ENCODE measurements around the gene ZNHIT6.
"Not testable (repeated sequence)": the region's sequence is repeated elsewhere in the genome, so short reads cannot be mapped to it uniquely, and the experiment has no call there.

Gene ZNHIT6, protein sequence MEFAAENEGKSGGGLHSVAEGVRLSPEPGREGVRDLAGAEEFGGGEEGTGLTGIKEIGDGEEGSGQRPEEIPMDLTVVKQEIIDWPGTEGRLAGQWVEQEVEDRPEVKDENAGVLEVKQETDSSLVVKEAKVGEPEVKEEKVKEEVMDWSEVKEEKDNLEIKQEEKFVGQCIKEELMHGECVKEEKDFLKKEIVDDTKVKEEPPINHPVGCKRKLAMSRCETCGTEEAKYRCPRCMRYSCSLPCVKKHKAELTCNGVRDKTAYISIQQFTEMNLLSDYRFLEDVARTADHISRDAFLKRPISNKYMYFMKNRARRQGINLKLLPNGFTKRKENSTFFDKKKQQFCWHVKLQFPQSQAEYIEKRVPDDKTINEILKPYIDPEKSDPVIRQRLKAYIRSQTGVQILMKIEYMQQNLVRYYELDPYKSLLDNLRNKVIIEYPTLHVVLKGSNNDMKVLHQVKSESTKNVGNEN

GRCh38 chr1:85707990-85708828 is at the start of gene ZNHIT6:
Gene ZNHIT6 (minus strand): TSS chr1:85708433. CDS start chr1:85708284, 149 bp downstream.
- peak; percentile 90 to 92 for DNase-seq

DNA sequence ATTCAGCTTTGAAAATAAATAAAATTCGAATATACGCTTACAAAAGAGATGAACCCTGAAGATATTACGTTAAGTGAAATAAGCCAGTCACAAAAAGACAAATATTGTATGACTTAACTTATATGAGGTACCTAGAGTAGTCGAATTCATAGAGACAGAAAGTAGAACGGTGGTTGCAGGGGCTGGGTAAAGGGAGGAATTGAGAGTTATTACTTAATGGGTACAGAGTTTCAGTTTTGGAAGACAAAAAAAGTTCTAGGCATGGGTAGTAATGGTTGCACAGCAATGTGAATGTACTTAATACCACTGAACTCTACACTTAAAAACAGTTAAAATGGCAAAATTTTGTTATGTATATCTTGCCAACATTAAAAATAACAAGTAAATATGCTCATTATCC is 48.6 kb upstream of the ZNHIT6 start:
- no peak for DNase-seq

GRCh38 chr1:85748120-85748519 is 39.9 kb upstream of the ZNHIT6 start:
- no peak for DNase-seq

GRCh38 chr1:85746777-85747176 is 38.5 kb upstream of the ZNHIT6 start:
- no peak for DNase-seq

- no peak for DNase-seq
These were observed 35.6 kb upstream of the ZNHIT6 start for GRCh38 chr1:85743814-85744213.

GRCh38 chr1:85734931-85735330 is 26.7 kb upstream of the ZNHIT6 start:
- DNase-seq: no peak

DNA sequence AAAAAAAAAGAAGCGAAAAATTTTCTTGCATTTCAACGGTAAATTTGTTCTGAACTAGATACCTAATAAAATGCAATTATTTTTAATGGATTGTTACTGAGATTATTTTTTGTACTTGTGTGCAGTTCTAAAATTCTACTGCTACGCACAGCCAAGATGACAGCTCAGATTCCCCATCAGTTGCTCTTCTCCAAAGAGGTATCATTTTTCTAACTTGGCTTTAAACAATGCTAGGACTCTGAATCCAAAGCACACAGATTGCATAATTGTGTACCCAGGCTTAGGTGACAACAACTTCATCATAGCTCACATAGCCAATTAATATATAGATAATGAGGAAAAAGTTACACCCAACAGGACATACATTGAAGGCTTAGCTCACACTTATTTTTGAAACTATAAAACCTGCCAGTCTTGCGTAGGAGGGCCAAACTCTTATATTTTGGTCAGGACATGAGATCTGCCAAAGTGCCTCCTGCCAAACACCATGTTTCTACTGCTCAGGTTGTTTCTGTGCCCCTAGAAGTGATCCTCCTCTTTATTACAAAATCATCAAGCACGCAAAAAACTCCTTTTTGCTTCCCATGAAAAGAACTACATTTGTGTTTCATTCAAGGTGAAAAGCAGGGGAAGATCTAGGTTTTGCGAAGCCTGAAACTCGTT is 10.6 kb upstream of the ZNHIT6 start:
- DNase-seq: no peak

DNA sequence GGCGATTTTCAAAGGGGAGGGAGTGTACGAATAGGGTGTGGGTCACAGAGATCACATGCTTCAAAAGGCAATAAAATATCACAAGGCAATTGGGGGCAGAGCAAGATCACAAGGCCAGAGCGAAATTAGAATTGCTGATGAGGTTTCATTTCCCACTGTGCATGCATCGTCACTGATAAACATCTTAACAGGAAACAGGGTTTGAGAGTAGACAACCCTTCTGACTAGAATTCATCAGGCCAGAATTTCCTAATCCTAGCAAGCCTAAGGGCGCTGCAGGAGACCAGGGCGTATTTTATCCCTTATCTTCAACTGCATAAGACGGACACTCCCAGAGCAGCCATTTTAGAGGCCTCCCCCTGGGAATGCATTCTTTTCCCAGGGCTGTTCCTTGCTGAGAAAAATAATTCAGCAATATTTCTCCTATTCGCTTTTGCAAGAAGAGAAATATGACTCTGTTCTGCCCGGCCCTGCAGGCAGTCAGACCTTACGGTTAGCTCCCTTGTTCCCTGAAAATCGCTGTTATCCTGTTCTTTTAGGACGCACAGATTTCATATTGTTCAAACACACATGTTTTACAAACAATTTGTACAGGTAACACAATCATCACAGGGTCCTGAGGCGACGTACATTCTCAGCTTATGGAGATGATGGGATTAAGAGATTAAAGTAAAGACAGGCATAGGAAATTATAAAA is 6.3 kb upstream of the ZNHIT6 start:
- not testable (repeated sequence) for DNase-seq

DNA sequence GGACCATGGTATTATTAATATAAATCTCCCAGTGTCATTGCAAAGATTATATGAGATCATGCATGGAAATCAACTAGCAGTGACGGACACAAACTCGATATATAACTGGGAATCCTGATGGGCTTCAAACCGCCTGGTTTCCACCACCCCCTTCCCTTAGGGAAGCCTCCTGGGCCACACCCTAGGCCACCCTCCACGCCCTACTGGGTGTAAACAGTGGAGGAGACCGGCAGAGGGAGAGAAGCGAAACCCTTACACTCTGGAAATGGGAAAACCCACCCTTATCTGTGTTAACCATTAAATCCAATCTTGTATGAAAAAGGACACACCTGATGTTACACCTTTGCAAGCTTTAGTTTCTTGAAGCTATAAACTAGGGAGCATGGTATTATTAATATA is 595 bp upstream of the ZNHIT6 start:
- DNase-seq: no peak

DNA sequence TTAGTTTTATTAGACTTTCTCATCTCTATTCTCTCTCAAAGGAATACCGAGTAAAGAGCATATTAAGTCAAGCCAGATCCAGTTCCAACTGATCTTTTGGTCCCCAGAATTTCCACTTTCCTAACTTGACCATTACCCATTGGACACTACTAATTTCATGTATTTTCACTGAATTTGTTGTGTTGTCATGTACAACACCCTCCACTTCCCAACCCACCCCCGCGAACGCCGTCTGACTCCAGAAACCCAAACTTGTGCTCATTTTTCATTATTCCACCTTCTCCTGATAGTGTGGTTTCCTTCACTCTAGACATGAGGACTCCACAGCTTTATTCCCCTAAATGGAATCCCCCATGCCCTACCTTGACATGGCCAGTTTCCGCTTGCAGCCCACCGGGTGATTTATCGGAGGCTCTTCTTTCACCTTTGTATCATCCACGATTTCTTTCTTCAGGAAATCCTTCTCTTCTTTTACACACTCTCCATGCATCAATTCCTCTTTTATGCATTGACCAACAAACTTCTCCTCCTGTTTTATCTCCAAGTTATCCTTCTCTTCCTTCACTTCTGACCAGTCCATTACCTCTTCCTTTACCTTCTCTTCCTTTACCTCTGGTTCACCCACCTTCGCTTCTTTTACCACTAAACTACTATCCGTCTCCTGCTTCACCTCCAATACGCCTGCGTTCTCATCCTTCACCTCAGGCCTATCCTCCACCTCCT is 805 bp downstream of the ZNHIT6 start:
- peak in 1 of 2 donors; percentile 16 for DNase-seq

DNA sequence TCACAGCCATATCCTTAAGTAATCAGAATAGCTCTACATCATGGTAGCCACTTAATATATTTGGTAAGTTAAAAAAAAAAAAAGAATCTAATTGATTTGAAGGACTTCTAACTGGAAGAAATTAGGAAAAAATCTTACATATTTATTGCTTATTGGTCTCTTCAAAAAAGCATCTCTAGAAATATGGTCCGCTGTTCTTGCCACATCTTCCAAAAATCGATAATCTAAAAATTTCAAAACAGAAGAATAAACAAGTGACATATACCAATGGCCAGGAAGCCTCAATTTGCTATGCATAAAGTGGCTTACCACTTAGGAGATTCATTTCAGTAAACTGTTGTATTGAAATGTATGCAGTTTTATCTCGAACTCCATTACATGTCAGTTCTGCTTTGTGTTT is 2.3 kb downstream of the ZNHIT6 start:
- DNase-seq: no peak

DNA sequence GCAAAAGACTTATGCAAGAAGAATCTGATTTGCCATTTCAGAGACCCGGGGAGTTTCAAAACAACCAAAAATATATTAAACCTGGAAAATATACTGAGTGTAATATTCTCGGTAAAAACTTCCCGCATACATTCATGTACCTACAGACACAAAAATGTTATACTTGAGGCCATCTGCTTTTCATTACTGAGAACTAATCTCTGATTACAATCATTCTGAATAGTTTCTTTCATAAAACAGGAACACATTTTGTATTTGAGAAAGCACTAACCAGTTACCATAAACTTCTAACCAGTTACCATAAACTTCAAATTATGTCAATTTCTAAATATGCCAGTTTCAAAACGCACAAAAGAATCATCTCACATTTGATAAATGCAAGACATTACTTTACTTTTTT is 7.8 kb downstream of the ZNHIT6 start:
- no peak for DNase-seq

- no peak for DNase-seq
These were observed 10.3 kb downstream of the ZNHIT6 start for GRCh38 chr1:85697895-85698294.

- no peak for DNase-seq
These were observed 15.4 kb downstream of the ZNHIT6 start for GRCh38 chr1:85692730-85693314.

DNA sequence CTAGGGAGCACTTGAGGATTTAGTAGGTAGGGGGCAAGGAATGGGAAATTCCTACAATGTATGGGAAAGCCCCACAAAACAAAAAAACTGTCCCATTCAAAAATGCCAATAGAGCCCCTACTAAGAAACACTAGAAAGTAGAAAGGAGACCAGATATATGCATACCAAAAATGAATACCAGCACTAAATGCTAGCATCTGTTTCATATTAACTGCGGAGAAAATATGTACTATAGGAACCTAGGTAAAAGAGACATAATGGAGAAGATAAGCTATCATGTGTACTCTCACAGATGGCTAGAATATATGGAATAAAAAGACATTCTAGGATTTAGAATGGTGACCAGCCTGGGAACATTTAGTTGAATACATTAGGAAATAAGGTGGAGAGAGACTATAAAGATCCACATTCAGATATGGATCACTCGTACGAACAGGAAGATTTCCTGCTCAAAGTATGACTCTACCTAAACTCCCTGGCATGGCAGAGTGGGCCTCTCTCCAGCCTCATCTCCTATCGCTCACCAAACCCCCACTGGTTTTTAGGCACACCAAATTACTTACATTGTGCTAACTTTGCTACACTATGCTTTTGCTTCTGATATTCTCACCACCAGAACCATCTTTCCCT is 18.3 kb downstream of the ZNHIT6 start:
- no peak for DNase-seq

DNA sequence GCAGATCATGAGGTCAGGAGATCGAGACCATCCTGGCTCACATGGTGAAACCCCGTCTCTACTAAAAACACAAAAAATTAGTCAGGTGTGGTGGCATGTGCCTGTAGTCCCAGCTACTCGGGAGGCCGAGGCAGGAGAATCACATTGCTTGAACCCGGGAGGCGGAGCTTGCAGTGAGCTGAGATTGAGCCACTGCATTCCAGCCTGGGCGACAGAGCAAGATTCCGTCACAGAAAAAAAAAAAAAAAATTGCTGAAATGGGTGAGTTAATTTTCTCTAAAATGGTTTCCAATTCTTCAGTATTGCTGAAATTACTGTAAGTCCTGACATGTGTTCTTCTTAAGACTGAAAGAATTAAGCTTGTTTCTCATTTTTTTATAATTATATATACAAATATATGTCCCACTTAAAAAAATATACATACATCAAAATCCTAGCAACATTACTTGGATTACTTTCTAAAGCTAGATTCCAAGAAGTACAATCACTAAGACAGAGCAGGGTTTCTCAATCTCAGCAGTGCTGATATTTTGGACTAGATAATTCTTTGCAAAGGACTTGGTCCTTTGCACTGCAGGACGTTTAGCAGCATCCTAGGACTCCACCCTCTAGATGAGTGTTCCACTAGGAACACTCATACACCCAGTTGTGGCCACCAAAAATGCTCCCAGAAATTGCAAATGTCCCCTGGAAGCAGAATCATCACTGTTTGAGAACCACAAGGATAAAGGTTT is 24.8 kb downstream of the ZNHIT6 start:
- DNase-seq: no peak

DNA sequence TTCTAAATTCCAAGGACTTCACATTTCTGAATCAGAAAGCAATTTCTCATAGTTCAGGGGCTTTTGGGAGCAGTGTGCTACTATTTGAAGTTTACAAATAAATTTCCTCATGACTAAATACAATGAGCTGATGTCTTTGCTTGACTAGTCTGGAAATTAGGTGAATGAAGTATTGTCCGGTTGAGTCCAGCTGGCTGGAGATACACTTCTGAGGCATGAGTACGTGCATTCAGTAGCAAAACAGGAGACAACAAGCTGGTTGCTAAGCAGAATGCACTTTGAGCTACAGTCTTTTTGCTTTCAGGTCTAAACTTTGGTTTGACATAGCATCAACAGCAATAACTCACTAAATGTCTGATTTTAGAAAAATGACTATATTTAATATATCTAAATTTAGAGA is 27.1 kb downstream of the ZNHIT6 start:
- DNase-seq: no peak

- no peak for DNase-seq
These were observed 30.0 kb downstream of the ZNHIT6 start for GRCh38 chr1:85678193-85678592.

GRCh38 chr1:85677656-85678055 is 30.6 kb downstream of the ZNHIT6 start:
- no peak for DNase-seq

DNA sequence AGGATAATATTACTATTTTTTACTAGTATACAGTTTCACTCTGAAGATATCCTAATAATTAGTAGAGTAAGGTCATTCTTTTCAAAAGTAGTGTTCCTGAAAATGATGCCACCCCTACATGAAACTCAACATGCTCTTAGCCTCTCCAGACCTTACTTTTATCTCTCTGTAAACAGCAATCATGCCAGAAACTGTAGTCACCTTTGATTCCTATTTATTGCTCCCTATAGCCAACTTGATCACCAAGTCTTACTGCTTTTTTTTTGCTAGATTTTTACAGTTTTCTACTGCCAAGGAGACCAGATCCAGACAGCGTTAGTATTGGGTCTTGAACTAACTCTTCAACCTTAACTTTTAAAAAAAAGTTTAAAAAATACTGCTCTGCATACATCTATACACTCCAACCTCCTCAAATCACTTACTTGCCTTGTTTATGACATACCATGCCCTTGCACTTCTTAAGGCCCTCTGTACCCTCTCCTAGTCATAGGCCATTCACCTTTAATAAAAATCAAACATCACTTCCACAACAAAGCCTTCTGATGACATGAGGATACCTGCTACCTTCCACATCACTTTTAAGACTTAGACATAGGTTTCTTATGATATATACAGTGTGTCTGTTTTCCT is 36.1 kb downstream of the ZNHIT6 start:
- DNase-seq: no peak
